ENCODE data around the gene ADRM1. TPM values are rescaled to one million over a fixed set of nuclear protein-coding genes. Genes with fewer than 3 reads are reported as not detected.

The ADRM1 gene
- total RNA-seq, 1 donor from 2014 or later: 130 TPM

GRCh38 chr20:62325172-62325905 is 22.5 kb downstream of the ADRM1 start:
- DNase-seq: no peak

- DNase-seq: no peak
Measured at GRCh38 chr20:62326559-62326958, 23.8 kb downstream of the ADRM1 start.

- DNase-seq: no peak
Measured at GRCh38 chr20:62326959-62327725, 24.3 kb downstream of the ADRM1 start.

DNA sequence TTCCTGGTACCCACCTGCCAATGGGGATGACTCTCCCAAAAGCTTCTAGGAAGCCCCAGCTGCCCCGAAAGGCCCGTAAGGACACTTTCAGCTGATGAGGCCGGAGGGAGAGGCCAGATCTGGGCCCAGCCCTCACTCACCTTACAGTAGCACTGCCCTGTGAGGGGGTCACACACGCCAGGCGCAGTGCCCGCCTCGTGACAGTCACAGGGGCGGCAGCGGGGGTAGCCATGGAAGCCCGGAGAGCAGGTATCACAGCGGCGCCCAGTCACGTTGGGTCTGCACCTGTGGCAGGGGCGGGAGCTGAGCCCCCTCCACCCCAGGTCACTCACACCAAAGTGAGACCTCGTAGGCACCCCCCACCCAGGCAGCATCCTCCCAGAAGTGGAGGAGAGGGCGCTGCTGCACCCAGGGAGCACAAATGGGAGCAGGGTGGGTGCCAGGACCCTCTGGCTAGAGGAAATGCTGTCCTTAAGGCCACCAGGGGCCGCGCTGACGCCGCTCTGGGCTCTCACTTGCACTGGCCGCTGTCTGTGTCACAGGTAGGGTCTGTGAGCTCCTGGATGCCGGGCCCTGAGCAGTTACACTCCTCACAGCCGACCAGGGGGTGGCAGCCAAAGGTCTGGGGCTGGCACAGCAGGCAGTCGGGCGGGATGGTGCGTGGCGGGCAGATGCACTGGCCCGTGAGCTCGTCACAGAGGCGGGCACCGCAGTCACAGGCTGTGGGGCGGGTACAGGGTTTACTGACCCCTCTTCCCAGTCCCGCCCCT is 25.1 kb downstream of the ADRM1 start:
- no peak for DNase-seq

DNA sequence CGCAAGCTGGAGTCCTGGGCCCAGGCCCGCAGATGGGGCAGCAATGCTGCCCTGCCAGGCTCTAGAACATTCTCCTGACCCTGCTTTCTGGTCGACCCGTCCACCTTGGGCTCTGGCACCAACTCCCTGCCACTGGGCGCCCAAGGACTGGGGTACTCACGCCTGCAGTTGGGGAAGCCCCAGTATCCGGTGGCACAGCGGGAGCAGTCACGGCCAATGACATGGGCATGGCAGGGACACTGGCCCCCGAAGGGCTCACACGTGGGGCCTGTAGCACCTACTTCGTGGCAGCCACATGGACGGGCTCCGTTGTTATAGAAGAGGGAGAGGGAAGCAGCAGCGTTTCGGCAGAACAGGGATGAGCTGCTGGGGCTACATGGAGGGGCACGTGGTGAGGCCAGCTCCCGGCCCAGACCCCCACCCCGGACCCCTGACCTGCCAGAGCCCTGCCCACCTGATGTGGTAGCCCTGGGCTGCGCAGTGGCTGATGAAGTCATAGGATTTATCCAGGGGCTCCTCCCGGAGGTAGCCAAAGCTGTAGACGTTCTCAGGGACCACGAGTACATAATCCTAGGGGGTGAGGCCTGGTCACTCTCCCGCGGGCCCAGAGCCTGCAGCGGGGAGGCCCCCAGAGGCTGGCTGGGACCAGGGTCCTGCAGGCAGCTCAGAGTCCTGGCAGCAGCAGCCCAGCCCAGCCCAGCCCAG is 26.0 kb downstream of the ADRM1 start:
- DNase-seq: no peak

DNA sequence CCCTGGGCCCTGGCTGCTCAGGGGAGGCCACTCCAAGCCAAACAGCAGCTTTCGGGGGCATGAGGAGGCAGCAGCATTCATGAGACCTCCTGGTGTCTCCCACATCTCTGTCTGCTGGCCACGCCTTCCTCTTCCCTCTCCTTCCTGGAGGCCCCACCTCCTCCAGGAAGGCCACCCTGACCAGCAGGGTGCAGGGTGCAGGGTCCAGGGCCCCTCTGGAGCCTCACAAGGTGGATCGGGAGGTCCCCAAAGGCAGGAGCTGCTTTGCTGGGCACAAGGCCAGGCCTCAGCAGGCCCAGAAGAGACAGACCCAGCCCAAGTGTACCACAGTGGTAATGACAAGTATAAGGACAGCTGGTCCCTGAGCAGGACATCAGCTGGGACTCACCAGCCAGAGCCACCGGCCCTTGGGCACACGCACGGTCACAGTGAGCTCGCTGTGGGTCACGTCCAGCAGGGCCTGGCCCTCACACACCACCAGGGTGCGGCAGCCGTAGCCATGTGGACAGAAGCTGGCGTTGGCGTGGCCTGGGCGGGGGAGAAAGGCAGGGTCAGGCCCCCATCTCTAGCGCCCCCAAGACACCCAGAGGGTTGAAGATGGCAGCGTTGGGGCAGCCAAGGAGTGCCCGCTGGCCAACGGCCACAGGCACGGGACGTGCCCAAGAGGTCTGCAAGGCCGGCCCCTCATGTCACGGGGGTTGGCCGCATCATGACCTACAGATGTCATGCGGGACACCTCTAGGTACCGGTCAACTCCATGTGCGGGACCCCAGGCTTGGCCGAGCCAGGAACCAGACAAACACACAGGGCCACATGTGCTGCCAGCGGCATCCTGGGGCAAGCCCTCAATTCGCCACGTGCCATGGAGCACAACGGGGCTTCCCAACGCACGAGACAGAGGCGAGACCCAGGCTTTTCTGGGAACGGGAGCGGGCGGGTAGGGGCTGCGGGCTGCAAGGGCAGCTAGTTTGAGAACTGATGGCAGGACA is 26.9 kb downstream of the ADRM1 start:
- no peak for DNase-seq

DNA sequence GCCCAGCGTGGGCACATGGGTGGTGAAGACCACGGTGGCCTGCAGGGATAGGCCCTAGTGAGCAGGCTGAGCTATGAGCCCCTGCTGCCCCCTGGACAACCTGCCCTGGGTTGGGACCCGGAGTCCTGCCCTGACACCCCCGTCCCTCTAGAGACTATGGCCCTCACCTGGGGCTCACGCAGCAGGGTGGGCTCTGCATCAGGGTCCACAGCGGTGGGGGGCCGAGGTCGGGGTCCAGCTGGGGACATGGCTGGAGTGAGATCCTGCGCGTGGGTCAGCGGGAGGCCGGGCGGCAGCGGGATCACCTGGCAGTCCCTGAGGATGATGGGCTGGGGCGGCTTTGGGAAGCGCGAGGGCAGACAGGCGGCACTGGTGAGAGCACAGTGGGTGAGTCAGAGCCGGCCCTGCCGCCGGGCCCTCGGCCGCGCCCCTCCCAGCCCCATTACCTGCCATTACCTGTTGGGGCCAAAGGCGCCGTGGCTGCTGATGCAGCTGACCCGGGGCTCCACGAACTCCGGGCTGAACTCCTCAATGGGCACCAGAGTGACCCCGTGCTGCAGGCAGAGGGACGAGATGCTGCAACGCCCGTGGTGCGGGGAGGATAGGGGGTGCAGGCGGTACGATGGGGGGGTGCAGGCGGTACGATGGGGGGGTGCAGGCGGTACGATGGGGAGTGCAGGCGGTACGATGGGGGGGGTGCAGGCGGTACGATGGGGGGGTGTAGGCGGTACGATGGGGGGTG is 27.9 kb downstream of the ADRM1 start:
- DNase-seq: no peak

GRCh38 chr20:62331347-62331746 is 28.6 kb downstream of the ADRM1 start:
- no peak for DNase-seq

DNA sequence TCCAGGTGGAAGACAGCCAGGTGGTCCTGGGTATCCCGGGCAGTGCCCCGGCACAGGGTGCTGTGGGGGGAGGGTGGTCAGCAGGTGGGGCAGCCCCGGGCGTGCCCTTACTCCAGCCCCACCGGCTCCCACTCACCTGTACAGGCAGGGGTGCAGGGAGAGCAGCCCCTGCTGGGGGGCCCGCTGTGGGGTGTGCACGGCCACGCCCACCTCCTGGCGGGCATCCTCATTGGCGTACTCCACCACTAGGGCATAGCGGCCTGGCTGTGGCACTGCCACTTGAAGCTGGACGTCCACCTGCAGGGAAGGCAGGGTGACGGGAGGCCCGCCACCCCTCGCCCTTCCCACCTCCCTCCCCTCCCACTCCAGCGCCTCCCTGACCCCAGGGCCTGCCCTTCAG is 29.6 kb downstream of the ADRM1 start:
- no peak for DNase-seq

- no peak for DNase-seq
Measured at GRCh38 chr20:62332989-62333819, 30.4 kb downstream of the ADRM1 start.

DNA sequence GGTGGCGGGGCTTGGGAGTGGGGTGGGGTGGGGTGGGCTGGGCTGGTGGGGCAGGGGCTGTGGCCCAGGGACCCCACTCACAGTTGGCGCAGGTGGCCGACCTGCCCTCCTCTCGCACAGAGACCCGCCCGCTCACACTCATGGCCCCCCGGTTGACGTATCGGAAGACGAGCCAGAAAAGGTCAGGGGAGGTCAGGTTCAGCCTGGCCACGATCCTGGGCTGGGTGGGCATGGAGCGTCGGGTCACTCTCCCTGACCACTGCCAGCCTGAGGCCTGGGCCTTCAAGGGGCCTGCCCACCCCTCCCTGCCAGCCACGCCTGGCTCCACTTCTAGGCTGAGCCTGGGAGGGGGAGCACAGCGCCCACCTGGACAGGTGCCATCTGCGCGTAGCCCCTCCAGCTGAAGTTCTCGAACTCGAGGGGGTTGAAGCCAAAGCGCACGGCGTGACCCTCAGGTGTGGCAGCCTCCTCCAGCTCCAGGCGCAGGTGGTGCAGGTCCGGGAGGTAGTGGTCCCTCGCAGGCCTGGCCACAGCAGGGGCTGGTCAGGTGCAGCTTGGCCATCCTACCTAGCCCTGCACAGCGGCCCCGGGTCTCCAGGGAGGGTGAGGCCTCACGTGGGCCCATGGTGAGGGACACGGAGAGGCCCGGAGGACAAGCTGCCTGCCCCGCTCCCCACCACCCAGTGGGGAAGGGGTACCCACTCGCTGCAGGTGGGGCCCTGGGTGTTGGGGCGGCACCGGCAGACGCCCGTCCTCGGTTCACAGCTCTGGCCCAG is 31.2 kb downstream of the ADRM1 start:
- DNase-seq: no peak

- DNase-seq: no peak
Measured at GRCh38 chr20:62334881-62335280, 32.1 kb downstream of the ADRM1 start.

DNA sequence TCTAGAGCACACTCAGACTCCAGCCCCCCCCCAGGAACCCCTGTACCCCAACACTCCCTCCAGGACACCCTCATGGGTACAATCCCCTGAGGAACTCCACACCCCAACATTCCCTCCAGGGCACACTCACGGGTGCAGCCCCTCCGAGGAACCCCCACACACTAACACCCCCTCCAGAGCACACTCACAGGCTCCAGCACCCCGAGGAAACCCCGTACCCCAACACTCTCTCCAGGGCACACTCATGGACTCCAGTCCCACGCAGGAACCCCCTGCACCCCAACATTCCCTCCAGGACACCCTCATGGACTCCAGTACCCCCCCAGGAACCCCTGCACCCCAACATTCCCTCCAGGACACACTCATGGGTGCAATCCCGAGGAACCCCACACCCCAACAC is 32.7 kb downstream of the ADRM1 start:
- no peak for DNase-seq

GRCh38 chr20:62336329-62336728 is 33.5 kb downstream of the ADRM1 start:
- no peak for DNase-seq

DNA sequence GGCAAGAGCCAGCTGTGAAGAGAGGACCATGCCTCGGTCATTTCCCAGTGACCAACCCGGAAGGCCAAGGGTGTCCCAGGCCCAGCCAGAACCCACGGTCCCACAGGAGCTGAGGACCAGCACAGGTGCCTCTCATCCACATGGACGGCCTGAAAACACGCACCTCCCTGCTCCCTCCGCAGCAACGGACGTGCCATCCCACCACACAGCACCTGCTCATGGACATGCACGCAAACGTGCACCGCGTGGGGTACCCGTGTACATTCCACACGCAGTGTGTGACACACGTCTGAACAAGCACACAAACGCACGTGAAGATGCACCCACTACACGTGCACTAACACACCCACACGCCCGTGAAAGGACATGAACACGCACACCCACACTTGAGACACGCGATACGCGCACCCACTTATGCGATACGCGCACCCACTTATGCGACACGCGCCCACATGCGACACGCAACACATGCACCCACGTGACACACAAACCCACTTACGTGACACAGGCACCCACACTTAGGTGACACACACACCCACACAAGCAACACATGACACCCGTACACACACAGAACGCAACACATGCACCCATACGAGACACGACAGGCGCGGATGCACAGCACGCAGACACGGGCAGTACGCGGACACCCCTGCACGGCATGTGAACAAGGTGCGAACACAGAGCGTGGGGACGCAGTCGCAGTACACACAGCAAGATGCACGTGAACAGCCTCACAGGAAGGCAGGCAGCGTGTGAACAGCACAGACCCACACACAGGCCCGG is 34.2 kb downstream of the ADRM1 start:
- no peak for DNase-seq

GRCh38 chr20:62337558-62338293 is 34.9 kb downstream of the ADRM1 start:
- DNase-seq: no peak

DNA sequence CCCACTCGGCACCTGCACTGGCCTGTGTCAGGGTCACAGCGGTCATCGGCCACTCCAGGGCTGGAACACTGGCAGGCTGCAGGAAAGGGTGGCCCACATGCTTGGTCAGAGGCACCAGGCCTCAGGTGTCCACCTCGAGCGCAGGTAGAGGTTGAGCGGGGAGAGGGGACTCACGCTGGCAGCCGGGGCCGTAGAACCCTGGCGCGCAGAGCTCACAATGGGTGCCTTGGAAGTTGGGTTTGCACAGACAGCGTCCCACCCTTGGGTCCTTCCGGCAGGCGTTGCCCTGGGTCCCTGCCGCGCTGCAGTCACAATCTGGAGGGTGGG is 35.5 kb downstream of the ADRM1 start:
- DNase-seq: no peak

- no peak for DNase-seq
Measured at GRCh38 chr20:62339647-62340062, 36.9 kb downstream of the ADRM1 start.
